DMS153 treated with DMSO at 0.1 percent for 48 hours (cell line): ENCODE data around the gene NUDT4.
"Not testable (repeated sequence)": the region's sequence is repeated elsewhere in the genome, so short reads cannot be mapped to it uniquely, and the experiment has no call there.

Source experiments
- DNase-seq: peaks from one replicate; lab custom pipeline; 2025; ENCODE audit not compliant: unreplicated experiment; lab: John Stamatoyannopoulos, UW

The NUDT4 gene

GRCh38 chr12:93366422-93366821 is 11.3 kb upstream of the NUDT4 start:
- no peak for DNase-seq

GRCh38 chr12:93368766-93369165 is 9.0 kb upstream of the NUDT4 start:
- no peak for DNase-seq

GRCh38 chr12:93369505-93369904 is 8.2 kb upstream of the NUDT4 start:
- no peak for DNase-seq

- DNase-seq = no peak
These were observed 6.8 kb upstream of the NUDT4 start for GRCh38 chr12:93370947-93371346.

GRCh38 chr12:93373961-93374656 is 3.6 kb upstream of the NUDT4 start:
- DNase-seq = no peak

GRCh38 chr12:93375906-93376305 is 1.8 kb upstream of the NUDT4 start:
- DNase-seq = no peak

- DNase-seq = no peak
These were observed 1.1 kb upstream of the NUDT4 start for GRCh38 chr12:93376436-93377251.

GRCh38 chr12:93378196-93378997 is 672 bp downstream of the NUDT4 start:
- peak; percentile 37 for DNase-seq

- no peak for DNase-seq
These were observed 1.2 kb downstream of the NUDT4 start for GRCh38 chr12:93378998-93379325.

GRCh38 chr12:93379326-93379980 is 1.7 kb downstream of the NUDT4 start:
- DNase-seq = peak; percentile 53

GRCh38 chr12:93379981-93380361 is 2.2 kb downstream of the NUDT4 start:
- DNase-seq = no peak

- peak; percentile 42 for DNase-seq
These were observed 2.9 kb downstream of the NUDT4 start for GRCh38 chr12:93380480-93381121.

- no peak for DNase-seq
These were observed 3.6 kb downstream of the NUDT4 start for GRCh38 chr12:93381161-93381975.

GRCh38 chr12:93381976-93382437 is 4.3 kb downstream of the NUDT4 start:
- not testable (repeated sequence) for DNase-seq

GRCh38 chr12:93387780-93388179 is 10.1 kb downstream of the NUDT4 start:
- no peak for DNase-seq

- no peak for DNase-seq
These were observed 12.3 kb downstream of the NUDT4 start for GRCh38 chr12:93390031-93390430.

GRCh38 chr12:93390549-93391297 is 13.0 kb downstream of the NUDT4 start:
- DNase-seq = no peak

- DNase-seq = no peak
These were observed 15.7 kb downstream of the NUDT4 start for GRCh38 chr12:93393425-93393824.

GRCh38 chr12:93397412-93397811 is 19.7 kb downstream of the NUDT4 start:
- DNase-seq = no peak
